Activated T-cell treated with anti-CD3 and anti-CD28 coated beads, Interleukin-2, amount 50 U/mL, for 72 hours (primary cell): ENCODE results near the gene OR5V1. TPM values are rescaled to one million over a fixed set of nuclear protein-coding genes. Genes with fewer than 3 reads are reported as not detected.
"Not testable (repeated sequence)": the region's sequence is repeated elsewhere in the genome, so short reads cannot be mapped to it uniquely, and the experiment has no call there.

Experiments
- ATAC-seq, 2 donors: fragments of 150-1000 bp; cut with Tn5 transposase; replicated peaks in 1 of 2; 2 replicates each; pipeline ENCODE4 v1.10.0; 2021; ENCODE audit warnings: moderate library complexity in 2 of 2, mild to moderate bottlenecking in 1 of 2
- DNase-seq, 2 donors: peaks; one replicate each; pipeline ENCODE4 v3.0.0; 2021 to 2022; ENCODE audit warnings: mixed read lengths in 1 of 2
- H3K27ac Mint-ChIP-seq: one replicate; pipeline ENCODE4 v1.8.0; 2022; ENCODE audit warnings: mild to moderate bottlenecking, moderate library complexity, mixed read lengths
- H3K27me3 Mint-ChIP-seq: one replicate; pipeline ENCODE4 v1.8.0; 2022; ENCODE audit warnings: low read depth, mixed read lengths
- H3K36me3 Mint-ChIP-seq, 2 donors: one replicate each; pipeline ENCODE4 v1.8.0; 2022; ENCODE audit warnings: mixed read lengths in 2 of 2, mild to moderate bottlenecking in 1 of 2; ENCODE audit not compliant: insufficient read depth in 2 of 2
- H3K4me1 Mint-ChIP-seq: one replicate; pipeline ENCODE4 v1.8.0; 2022; ENCODE audit warnings: low read depth, mixed read lengths
- H3K4me3 Mint-ChIP-seq, 2 donors: one replicate each; pipeline ENCODE4 v1.8.0; 2022; ENCODE audit warnings: mild to moderate bottlenecking in 2 of 2, mixed read lengths in 2 of 2, moderate library complexity in 2 of 2
- H3K9me3 Mint-ChIP-seq, 2 donors: one replicate each; pipeline ENCODE4 v1.8.0; 2022; ENCODE audit warnings: mixed read lengths in 2 of 2
- total RNA-seq, 2 donors: library from RNA; stranded (reverse); gene quantifications; one replicate each; pipeline ENCODE4 v1.2.3, GENCODE V29; 2022

The OR5V1 gene
- total RNA-seq, 2 donors from 2014 or later, result not detected

DNA sequence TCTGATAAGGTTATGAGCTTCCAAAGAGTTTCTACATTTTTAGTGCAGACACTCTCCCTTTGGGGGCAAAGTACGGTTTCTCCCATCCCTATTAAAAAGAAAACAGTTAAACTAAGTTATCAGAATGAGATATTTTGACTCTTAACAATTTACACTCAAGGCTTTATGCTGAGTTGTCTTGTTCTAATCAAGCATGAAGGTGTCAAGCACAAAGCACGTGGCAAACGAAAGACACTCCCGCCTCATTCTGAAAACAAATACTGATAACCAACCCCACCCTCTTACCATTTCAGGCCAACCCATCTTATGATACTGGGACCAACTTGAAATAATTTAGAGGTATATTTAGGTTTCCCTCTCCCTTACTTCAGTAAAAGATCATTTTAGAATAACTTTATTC is 42.9 kb downstream of the OR5V1 start:
- peaks cover 26% of the 10 kb centered on the region for H3K27me3 Mint-ChIP-seq
- H3K4me1 Mint-ChIP-seq, result no peaks in the 10 kb centered on the region
- DNase-seq (no peak), ATAC-seq (no peak)
- no peaks in the 10 kb centered on the region for H3K36me3 Mint-ChIP-seq
- H3K27ac Mint-ChIP-seq, result no peak overlapping the region
- no peak overlapping the region for H3K4me3 Mint-ChIP-seq
- no peaks in the 10 kb centered on the region for H3K9me3 Mint-ChIP-seq

DNA sequence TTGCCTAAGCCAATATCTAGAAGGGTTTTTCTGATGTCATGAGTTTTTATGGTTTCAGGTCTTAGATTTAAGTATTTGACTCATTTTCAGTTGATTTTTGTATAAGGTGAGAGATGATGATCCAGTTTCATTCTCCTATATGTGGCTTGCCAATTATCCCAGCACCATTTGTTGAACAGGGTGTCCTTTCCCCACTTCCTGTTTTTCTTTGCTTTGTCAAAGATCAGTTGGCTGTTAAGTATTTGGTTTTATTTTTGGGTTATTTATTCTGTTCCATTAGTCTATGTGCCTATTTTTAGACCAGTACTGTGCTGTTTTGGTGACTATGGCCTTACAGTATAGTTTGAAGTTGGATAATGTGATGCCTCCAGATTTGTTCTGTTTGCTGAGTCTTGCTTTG is 45.3 kb downstream of the OR5V1 start:
- H3K27ac Mint-ChIP-seq, DNase-seq, H3K9me3 Mint-ChIP-seq, H3K36me3 Mint-ChIP-seq, ATAC-seq, H3K4me3 Mint-ChIP-seq, H3K4me1 Mint-ChIP-seq: not testable (repeated sequence)
- peaks cover 16% of the 10 kb centered on the region for H3K27me3 Mint-ChIP-seq

DNA sequence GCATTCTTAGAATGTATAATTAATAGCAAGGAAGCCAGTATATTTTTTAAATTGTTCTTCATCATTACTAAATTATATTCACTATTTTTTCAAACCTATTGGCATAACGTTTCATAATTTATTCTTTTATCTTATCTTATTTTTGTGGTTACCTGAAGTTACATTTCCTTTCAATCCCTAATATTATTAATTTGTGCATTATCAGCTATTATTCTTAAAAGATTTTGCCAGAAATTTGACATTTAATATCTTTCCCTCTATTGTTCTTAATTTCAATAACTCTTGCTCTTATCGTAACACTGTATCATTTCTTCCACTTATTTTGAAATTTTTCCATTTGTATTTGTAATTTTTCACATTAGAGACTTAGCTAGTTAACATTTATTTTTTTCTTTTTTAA is 48.7 kb downstream of the OR5V1 start:
- no peaks in the 10 kb centered on the region for H3K4me1 Mint-ChIP-seq

More for the DNA sequence above, 48.7 kb downstream of the OR5V1 start:
- Mint-ChIP-seq H3K9me3 (no peaks in the 10 kb centered on the region), H3K27ac (no peak overlapping the region), H3K4me3 (no peak overlapping the region), H3K36me3 (no peaks in the 10 kb centered on the region), H3K27me3 (peaks cover 16% of the 10 kb centered on the region)
- DNase-seq (no peak), ATAC-seq (no peak)

Other genes with a start within 250 kb of the OR5V1 start
- gene OR2J2, start 198.0 kb downstream of the OR5V1 start, total RNA-seq, result not detected
- not detected for gene OR14J1, start 67.2 kb downstream of the OR5V1 start, total RNA-seq
- gene OR12D3, start 6.4 kb upstream of the OR5V1 start, total RNA-seq, result not detected
- not detected for gene OR12D2, start 26.8 kb upstream of the OR5V1 start, total RNA-seq
- gene OR12D1, start 46.1 kb upstream of the OR5V1 start, total RNA-seq, result not detected
- not detected for gene OR10C1, start 70.4 kb upstream of the OR5V1 start, total RNA-seq
- not detected for gene OR11A1, start 88.2 kb upstream of the OR5V1 start, total RNA-seq
- not detected for gene OR2H1, start 88.3 kb upstream of the OR5V1 start, total RNA-seq
- not detected for gene MAS1L, start 119.1 kb upstream of the OR5V1 start, total RNA-seq
- gene UBD, start 190.9 kb upstream of the OR5V1 start, total RNA-seq, result 1 to 10 TPM; 1.3 to 2.1 TPM
- not detected for gene OR2H2, start 216.3 kb upstream of the OR5V1 start, total RNA-seq